ENCODE data around the gene PNMA6E. TPM values are rescaled to one million over a fixed set of nuclear protein-coding genes. Genes with fewer than 3 reads are reported as not detected.

Gene PNMA6E
- total RNA-seq, 4 donors from 2014 or later, result not detected

DNA sequence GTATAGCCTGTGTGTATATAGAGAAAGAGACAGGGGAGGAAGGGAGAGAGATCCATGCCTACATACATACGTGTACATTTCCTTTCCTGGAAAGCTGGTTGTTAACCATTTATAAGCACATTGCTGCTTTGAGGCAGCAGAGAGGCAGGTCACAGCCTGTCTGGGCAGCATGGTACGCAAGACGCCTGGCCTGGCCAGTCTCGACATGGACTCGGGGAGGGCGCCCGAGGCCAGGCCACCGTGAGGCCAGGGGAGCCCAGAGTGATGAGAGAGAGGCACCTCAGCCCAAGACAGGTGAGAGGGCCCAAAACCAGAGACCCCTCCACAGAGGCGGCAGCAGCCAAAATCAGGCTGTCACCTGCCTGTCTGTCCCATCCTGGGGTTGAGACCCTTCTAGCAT is 40.8 kb upstream of the PNMA6E start:
- TF ChIP-seq, protein P1, sequence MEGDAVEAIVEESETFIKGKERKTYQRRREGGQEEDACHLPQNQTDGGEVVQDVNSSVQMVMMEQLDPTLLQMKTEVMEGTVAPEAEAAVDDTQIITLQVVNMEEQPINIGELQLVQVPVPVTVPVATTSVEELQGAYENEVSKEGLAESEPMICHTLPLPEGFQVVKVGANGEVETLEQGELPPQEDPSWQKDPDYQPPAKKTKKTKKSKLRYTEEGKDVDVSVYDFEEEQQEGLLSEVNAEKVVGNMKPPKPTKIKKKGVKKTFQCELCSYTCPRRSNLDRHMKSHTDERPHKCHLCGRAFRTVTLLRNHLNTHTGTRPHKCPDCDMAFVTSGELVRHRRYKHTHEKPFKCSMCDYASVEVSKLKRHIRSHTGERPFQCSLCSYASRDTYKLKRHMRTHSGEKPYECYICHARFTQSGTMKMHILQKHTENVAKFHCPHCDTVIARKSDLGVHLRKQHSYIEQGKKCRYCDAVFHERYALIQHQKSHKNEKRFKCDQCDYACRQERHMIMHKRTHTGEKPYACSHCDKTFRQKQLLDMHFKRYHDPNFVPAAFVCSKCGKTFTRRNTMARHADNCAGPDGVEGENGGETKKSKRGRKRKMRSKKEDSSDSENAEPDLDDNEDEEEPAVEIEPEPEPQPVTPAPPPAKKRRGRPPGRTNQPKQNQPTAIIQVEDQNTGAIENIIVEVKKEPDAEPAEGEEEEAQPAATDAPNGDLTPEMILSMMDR (IDR thresholded peaks at IDR 0.05), result no peak
- TF ChIP-seq POLR2A (IDR thresholded peaks at IDR 0.05) (no peak), EP300 (IDR thresholded peaks at IDR 0.05) (no peak)
- Histone ChIP-seq H3K4me3 (no peak overlapping the region), H3K9me3 (no peaks in the 10 kb centered on the region), H3K27ac (no peak overlapping the region), H3K27me3 (no peaks in the 10 kb centered on the region), H3K36me3 (peaks cover 0 to 2% (median 0%) of the 10 kb centered on the region in 3 donors), H3K4me1 (no peaks in the 10 kb centered on the region)
- WGBS, 2 donors, result 40 to 79% methylated on average over 2 to 9 of the region's 9 CpGs
- no peak for DNase-seq (ENCODE audit: low spot score in 2 of 2)

DNA sequence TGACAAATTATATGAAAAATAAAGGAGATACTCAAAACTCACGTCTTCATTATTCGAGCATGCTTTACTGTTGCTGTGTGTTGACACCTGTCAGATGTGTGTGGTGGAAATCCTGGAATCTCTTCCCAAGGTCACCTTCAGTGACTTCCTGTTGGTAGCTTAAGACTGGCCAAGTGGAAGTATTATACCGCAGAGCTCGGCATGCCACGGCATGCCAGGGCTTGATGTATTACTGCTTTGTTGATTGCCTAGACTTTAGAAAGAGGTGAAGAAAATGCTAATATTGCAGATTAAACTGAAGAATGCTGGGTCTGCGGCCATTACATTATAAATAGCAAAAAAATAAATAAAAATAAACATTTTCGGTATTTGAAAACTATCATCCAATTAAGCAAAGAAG is 40.1 kb upstream of the PNMA6E start:
- H3K27me3 ChIP-seq, result no peaks in the 10 kb centered on the region
- 64 to 81% methylated on average over 7 of the region's 7 CpGs for WGBS, 2 donors
- H3K9me3 ChIP-seq, result no peaks in the 10 kb centered on the region
- no peak overlapping the region for H3K27ac ChIP-seq
- DNase-seq (ENCODE audit: low spot score in 2 of 2), result no peak
- H3K36me3 ChIP-seq, result no peaks in the 10 kb centered on the region
- no peak overlapping the region for H3K4me3 ChIP-seq
- H3K4me1 ChIP-seq, result no peaks in the 10 kb centered on the region
- no peak for TF ChIP-seq POLR2A (IDR thresholded peaks at IDR 0.05)

DNA sequence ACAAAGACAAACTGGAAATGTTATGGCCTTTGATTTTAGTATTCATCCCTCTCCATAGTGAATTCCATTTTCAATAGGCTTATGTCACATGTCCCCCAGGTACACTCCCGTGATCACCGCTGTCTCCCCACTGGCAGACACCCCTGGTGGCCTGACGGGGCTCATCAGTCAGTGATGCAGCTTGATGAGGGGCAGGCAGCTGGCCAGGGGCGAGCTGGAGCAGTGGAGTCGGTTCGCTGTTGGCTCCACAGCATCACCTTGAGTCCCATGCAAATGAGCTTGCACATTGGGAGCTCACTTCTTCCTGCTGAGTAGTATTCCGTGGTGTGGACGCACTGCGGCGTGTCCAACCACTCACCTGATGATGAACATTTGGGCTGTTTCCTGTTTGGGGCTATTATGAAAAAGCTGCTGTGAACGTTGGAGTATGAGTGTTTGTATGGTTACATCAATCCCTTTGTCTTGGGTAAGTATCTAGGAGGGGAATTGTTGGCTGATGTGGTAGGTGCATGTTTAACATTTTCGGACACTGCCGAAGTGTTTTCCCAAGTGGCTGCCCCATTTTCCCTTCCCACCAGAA is 39.5 kb upstream of the PNMA6E start:
- Histone ChIP-seq H3K9me3 (no peaks in the 10 kb centered on the region), H3K27me3 (no peaks in the 10 kb centered on the region), H3K27ac (no peak overlapping the region), H3K4me3 (no peak overlapping the region), H3K4me1 (no peaks in the 10 kb centered on the region), H3K36me3 (no peaks in the 10 kb centered on the region)
- no peak for DNase-seq (ENCODE audit: low spot score in 2 of 2)
- 68 to 79% methylated on average over 3 to 13 of the region's 13 CpGs for WGBS, 2 donors
- TF ChIP-seq EP300 (IDR thresholded peaks at IDR 0.05) (no peak), POLR2A (IDR thresholded peaks at IDR 0.05) (no peak)
- TF ChIP-seq, protein P1 (IDR thresholded peaks at IDR 0.05), result no peak

DNA sequence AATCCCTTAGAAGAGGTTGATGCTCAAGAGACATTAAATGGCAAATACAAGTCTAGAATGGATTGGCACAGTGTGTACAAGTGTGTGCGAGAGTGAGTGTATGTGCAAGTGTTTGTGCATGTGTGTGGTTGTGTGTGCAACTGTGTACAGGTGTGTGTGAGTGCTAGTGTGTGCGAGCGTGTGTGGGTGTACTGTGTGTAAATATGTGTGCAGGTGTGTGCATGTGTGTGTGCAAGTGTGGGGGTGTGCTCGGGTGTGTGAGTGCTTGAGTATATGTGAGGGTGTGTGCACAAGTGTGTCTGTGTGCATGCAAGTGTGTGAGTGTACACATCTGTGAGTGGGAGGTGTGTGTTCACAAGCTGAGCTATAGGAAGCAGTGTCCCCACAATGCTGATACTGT is 38.8 kb upstream of the PNMA6E start:
- Histone ChIP-seq H3K27me3 (no peaks in the 10 kb centered on the region), H3K4me3 (no peak overlapping the region), H3K4me1 (no peaks in the 10 kb centered on the region), H3K9me3 (no peaks in the 10 kb centered on the region), H3K27ac (no peak overlapping the region), H3K36me3 (no peaks in the 10 kb centered on the region)
- DNase-seq (ENCODE audit: low spot score in 2 of 2), result no peak
- WGBS, 2 donors, result 94 to 96% methylated on average over 4 of the region's 4 CpGs
- TF ChIP-seq, protein P1 (IDR thresholded peaks at IDR 0.05), result no peak
- TF ChIP-seq EP300 (IDR thresholded peaks at IDR 0.05), result no peak
- TF ChIP-seq POLR2A (IDR thresholded peaks at IDR 0.05), result no peak

DNA sequence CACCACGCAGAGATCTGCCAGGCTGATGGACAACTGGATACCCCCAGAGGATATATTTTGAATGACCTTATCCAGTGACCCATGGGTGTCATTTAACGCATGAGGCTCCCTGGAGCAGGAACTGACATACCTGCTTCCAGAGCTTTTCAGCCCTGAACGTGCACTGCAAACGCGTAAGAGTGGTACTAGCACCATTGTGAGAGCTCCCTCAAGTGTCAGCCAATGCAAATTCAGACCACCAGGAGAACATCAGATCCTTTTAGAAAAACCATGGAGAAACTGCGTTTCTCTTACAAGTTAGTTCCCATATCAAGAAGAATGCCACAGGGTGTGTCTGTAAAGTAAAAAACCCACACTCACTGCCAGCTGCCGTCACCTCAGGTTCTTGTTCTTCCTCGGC is 37.4 kb upstream of the PNMA6E start:
- Histone ChIP-seq H3K27ac (no peak overlapping the region), H3K4me1 (no peaks in the 10 kb centered on the region), H3K36me3 (no peaks in the 10 kb centered on the region), H3K4me3 (no peak overlapping the region), H3K27me3 (peaks cover 0 to 4% of the 10 kb centered on the region in 2 donors), H3K9me3 (no peaks in the 10 kb centered on the region)
- peak in 1 of 2 donors; percentile 11 for DNase-seq (ENCODE audit: low spot score in 2 of 2)
- WGBS, 2 donors, result 22 to 66% methylated on average over 8 of the region's 8 CpGs
- TF ChIP-seq EP300 (IDR thresholded peaks at IDR 0.05) (no peak), POLR2A (IDR thresholded peaks at IDR 0.05) (no peak)
- TF ChIP-seq, protein P1 (IDR thresholded peaks at IDR 0.05), result no peak

DNA sequence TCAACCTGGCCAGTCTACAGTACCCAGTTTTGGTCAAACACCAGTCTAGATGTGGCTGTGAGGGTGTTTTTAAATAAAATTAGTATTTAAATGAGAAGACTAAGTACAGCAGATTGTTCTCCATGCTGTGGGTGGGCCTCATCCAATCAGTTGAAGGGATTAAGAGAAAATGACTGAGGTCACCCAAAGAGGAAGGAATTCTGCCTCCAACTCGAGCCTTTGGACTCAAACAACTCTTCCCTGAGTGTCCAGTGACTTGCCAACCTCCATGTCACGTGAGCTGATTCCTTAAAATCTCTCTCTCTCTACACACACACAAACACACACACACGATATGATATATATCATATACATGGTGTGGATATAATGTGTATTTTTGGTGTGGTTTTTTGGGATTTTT is 34.7 kb upstream of the PNMA6E start:
- no peaks in the 10 kb centered on the region for H3K36me3 ChIP-seq
- no peak overlapping the region for H3K27ac ChIP-seq
- H3K27me3 ChIP-seq, result peaks cover 0 to 4% of the 10 kb centered on the region in 2 donors
- no peak for DNase-seq (ENCODE audit: low spot score in 2 of 2)
- H3K4me3 ChIP-seq, result no peak overlapping the region
- no peaks in the 10 kb centered on the region for H3K9me3 ChIP-seq
- no peak for TF ChIP-seq POLR2A (IDR thresholded peaks at IDR 0.05)
- no peak for TF ChIP-seq EP300 (IDR thresholded peaks at IDR 0.05)
- TF ChIP-seq, protein P1 (IDR thresholded peaks at IDR 0.05), result no peak
- H3K4me1 ChIP-seq, result no peaks in the 10 kb centered on the region
- 38 to 63% methylated on average over 3 of the region's 3 CpGs for WGBS, 2 donors
